ENCODE measurements around the gene TACC2. TPM values are rescaled to one million over a fixed set of nuclear protein-coding genes. Genes with fewer than 3 reads are reported as not detected.
A peak's percentile ranks its signal among the peaks of the same experiment; 100 is the strongest.

Gene TACC2
- total RNA-seq, 1 experiment from 2014 or later, result 15.8 TPM

- intact Hi-C loops (cut with micrococcal nuclease; ENCODE audit: unreplicated experiment), result no loop called here
Observed at GRCh38 chr10:122182308-122182707, 193.3 kb downstream of the TACC2 start.

GRCh38 chr10:122184254-122184653 lies 195.3 kb downstream of the TACC2 start:
- ChIA-PET CTCF (interaction anchor here (1.1 kb wide), 1 partner anchor 133 kb away, joined by 3 read pairs; no protein-coding TSS in a partner anchor), POLR2A (ENCODE audit: unreplicated experiment) (no interaction called here)
- no peaks in the 10 kb centered on the region for H3K36me3 ChIP-seq (ENCODE audit: low read depth)
- H3K79me2 ChIP-seq (ENCODE audit: low read depth), result no peaks in the 10 kb centered on the region
- no peak for TF ChIP-seq CTCF (conservative IDR thresholded peaks at IDR 0.05)
- TF ChIP-seq EZH2 (IDR thresholded peaks at IDR 0.05; ENCODE audit: low read depth), result no peak
- no TSS peak for BruUV-seq (replicated peaks)
- H3K4me2 ChIP-seq, result no peak overlapping the region
- H3K27ac ChIP-seq, result peak overlapping the region; percentile 59
- no peaks in the 10 kb centered on the region for H4K20me1 ChIP-seq (ENCODE audit: insufficient read depth)
- no peaks in the 10 kb centered on the region for H3K27me3 ChIP-seq (ENCODE audit: insufficient read depth, low read depth)
- H3K4me3 ChIP-seq, result no peak overlapping the region
- intact Hi-C loops (cut with micrococcal nuclease; ENCODE audit: unreplicated experiment), result no loop called here
- DNase-seq, result no peak
- peaks cover 36% of the 10 kb centered on the region for H3K4me1 ChIP-seq (replicated peaks; ENCODE audit: insufficient read depth)
- peaks cover 25% of the 10 kb centered on the region; the same call in 1 of the 2 replicates for H3F3A ChIP-seq (ENCODE audit: insufficient read depth, low read depth)
- no peaks in the 10 kb centered on the region for H3K9me2 ChIP-seq (ENCODE audit: insufficient read depth)
- H2AFZ ChIP-seq, result no peak overlapping the region
- no peaks in the 10 kb centered on the region for H3K9me3 ChIP-seq (ENCODE audit: insufficient read depth, low read depth)

More at GRCh38 chr10:122182308-122182707, 193.3 kb downstream of the TACC2 start:
- Histone ChIP-seq H3K9me2 (ENCODE audit: insufficient read depth) (no peaks in the 10 kb centered on the region), H3K27ac (peak overlapping the region; percentile 74), H3K9me3 (ENCODE audit: insufficient read depth, low read depth) (no peaks in the 10 kb centered on the region), H3K4me1 (replicated peaks; ENCODE audit: insufficient read depth) (peaks cover 36% of the 10 kb centered on the region), H3K4me3 (no peak overlapping the region), H3K79me2 (ENCODE audit: low read depth) (no peaks in the 10 kb centered on the region), H4K20me1 (ENCODE audit: insufficient read depth) (no peaks in the 10 kb centered on the region), H3K27me3 (ENCODE audit: insufficient read depth, low read depth) (no peaks in the 10 kb centered on the region), H2AFZ (no peak overlapping the region), H3F3A (ENCODE audit: insufficient read depth, low read depth) (peaks cover 25% of the 10 kb centered on the region; the same call in 1 of the 2 replicates), H3K4me2 (peak overlapping the region; percentile 33), H3K36me3 (ENCODE audit: low read depth) (no peaks in the 10 kb centered on the region)
- TF ChIP-seq EZH2 (IDR thresholded peaks at IDR 0.05; ENCODE audit: low read depth) (no peak), CTCF (conservative IDR thresholded peaks at IDR 0.05) (no peak)
- CTCF ChIA-PET, result no interaction called here
- DNase-seq, result no peak
- POLR2A ChIA-PET (ENCODE audit: unreplicated experiment), result interaction anchor here (0.7 kb wide), 1 partner anchor 86 kb away, joined by 8 read pairs; no protein-coding TSS in a partner anchor
- BruUV-seq (replicated peaks), result no TSS peak

DNA sequence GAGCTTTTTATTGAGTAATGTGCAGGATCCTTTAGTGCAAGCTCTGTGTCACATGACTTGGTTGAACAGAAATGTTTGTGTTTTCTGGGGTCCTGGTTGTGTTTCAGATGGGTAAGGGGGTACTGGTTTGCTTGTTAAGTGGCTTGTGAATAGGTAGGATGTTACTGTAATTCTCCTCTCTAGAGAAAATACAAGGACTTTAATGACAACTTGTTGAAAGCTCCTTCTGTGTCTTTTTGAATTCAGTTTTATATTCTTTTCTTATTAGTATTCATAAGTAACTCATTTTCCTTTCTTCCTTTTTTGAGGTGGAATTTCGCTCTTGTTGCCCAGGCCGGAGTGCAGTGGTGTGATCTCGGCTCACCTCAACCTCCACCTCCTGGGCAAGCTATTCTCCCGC lies 196.7 kb downstream of the TACC2 start:
- no peak for DNase-seq
- intact Hi-C loops (cut with micrococcal nuclease; ENCODE audit: unreplicated experiment), result no loop called here
- BruUV-seq (replicated peaks), result no TSS peak
- no peaks in the 10 kb centered on the region for H3K9me2 ChIP-seq (ENCODE audit: insufficient read depth)
- H3K79me2 ChIP-seq (ENCODE audit: low read depth), result no peaks in the 10 kb centered on the region
- TF ChIP-seq CTCF (conservative IDR thresholded peaks at IDR 0.05) (no peak), EZH2 (IDR thresholded peaks at IDR 0.05; ENCODE audit: low read depth) (no peak)
- no peaks in the 10 kb centered on the region for H4K20me1 ChIP-seq (ENCODE audit: insufficient read depth)
- CTCF ChIA-PET, result no interaction called here
- peaks cover 25% of the 10 kb centered on the region; the same call in 1 of the 2 replicates for H3F3A ChIP-seq (ENCODE audit: insufficient read depth, low read depth)
- H3K27me3 ChIP-seq (ENCODE audit: insufficient read depth, low read depth), result no peaks in the 10 kb centered on the region
- no peak overlapping the region for H3K4me3 ChIP-seq
- H3K9me3 ChIP-seq (ENCODE audit: insufficient read depth, low read depth), result no peaks in the 10 kb centered on the region
- POLR2A ChIA-PET (ENCODE audit: unreplicated experiment), result no interaction called here
- no peak overlapping the region for H3K27ac ChIP-seq
- H2AFZ ChIP-seq, result no peak overlapping the region
- peaks cover 35% of the 10 kb centered on the region for H3K4me1 ChIP-seq (replicated peaks; ENCODE audit: insufficient read depth)
- no peaks in the 10 kb centered on the region for H3K36me3 ChIP-seq (ENCODE audit: low read depth)
- H3K4me2 ChIP-seq, result no peak overlapping the region
